ENCODE data around the gene TMEM214. TPM values are rescaled to one million over a fixed set of nuclear protein-coding genes. Genes with fewer than 3 reads are reported as not detected.

TMEM214 gene
- total and polyA plus RNA-seq, 2 of the 8 experiments (the other 6 are each of a cell fraction or from before 2014, with no cell fraction given) = 49.7 to 71.0 TPM

DNA sequence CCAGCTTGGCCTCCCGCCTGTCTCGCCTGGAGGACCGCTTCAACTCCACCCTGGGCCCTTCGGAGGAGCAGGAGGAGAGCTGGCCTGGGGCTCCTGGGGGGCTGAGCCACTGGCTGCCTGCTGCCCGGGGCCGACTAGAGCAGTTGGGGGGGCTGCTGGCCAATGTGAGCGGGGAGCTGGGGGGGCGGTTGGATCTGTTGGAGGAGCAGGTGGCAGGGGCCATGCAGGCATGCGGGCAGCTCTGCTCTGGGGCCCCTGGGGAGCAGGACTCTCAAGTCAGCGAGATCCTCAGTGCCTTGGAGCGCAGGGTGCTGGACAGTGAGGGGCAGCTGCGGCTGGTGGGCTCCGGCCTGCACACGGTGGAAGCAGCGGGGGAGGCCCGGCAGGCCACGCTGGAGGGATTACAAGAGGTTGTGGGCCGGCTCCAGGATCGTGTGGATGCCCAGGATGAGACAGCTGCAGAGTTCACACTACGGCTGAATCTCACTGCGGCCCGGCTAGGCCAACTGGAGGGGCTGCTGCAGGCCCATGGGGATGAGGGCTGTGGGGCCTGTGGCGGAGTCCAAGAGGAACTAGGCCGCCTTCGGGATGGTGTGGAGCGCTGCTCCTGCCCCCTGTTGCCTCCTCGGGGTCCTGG lies 50.1 kb downstream of the TMEM214 start (continued):
- TF ChIP-seq RFX5 (IDR thresholded peaks at IDR 0.05; ENCODE audit: borderline replicate concordance, low read depth, low read length) = no peak
- no peak for TF ChIP-seq RXRA (IDR thresholded peaks at IDR 0.05; ENCODE audit: insufficient read depth, low read depth, low read length)
- no peak for TF ChIP-seq SP4 (IDR thresholded peaks at IDR 0.05; ENCODE audit: low read length)
- no peak for TF ChIP-seq CBX5 (IDR thresholded peaks at IDR 0.05; ENCODE audit: low read depth, low read length)
- TF ChIP-seq EGR1 (IDR thresholded peaks at IDR 0.05; ENCODE audit: borderline replicate concordance, low read depth, low read length) = no peak
- TF ChIP-seq TEAD4 (IDR thresholded peaks at IDR 0.05; ENCODE audit: low read depth, low read length) = no peak
- TF ChIP-seq FOSL1 (IDR thresholded peaks at IDR 0.05; ENCODE audit: insufficient read depth, low read depth, low read length) = no peak

Measured in H1 (cell line).